22Rv1 (cell line): Measurements from ENCODE around the gene PARN.

Source experiments
- CTCF ChIP-seq: fragments of 450-650 bp; IDR thresholded peaks from 2 replicates; pipeline ENCODE4 v1.5.1; 2017; ENCODE audit warnings: mild to moderate bottlenecking
- ZFX ChIP-seq: fragments of 450-650 bp; IDR thresholded peaks from 2 replicates; pipeline ENCODE4 v1.6.1; 2017; ENCODE audit warnings: antibody characterized with exemption, borderline replicate concordance

GRCh38 chr16:14444979-14445810 lies 184.9 kb downstream of the PARN start:
- TF ChIP-seq CTCF (no peak), ZFX (no peak)
